GM18526 (cell line): ENCODE results near the gene MID1IP1.

Experiments
- POLR2A ChIP-seq: IDR thresholded peaks from 3 replicates; pipeline ENCODE4 v1.6.1; 2011; ENCODE audit not compliant: insufficient read length; ENCODE audit errors: extremely low read depth

The MID1IP1 gene

DNA sequence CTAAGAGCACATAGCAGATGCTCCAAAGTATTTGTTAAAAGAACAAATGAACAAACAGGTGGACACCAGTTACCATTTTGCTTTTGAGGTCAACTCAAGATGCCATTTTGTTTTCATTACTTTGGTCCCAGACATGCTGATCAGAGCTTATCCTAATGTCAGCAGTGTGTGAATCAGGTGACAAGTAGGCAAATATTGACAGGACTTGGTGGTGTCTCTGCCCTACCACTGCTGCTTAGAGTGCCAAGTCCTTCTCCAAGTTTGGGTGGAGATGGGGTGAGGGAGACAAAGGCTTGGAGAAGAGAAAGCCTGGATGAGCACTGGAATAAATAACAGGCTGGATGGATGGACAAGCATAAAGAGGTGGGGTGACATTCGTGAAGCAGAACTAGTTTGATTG, 38.7 kb downstream of the MID1IP1 start:
- TF ChIP-seq POLR2A = no peak

DNA sequence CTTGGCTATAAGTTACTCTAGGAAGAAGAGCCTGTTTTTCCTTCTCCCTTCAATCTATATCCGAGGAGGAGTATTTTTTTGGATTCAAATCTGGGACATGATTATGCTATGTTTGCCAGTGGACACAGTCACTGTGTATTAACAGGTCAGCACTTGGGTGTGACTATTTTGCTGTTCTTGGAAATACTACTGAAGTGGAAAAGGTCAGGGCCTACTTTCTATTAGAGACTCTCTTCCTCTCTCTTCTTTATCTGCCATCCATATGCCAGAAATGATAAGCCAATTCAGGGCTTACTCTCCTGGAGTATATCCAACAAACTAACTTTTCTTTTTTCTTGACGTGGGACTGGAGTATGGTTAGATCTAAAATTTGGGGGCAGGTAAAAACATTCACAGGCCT, 40.5 kb downstream of the MID1IP1 start:
- no peak for TF ChIP-seq POLR2A

DNA sequence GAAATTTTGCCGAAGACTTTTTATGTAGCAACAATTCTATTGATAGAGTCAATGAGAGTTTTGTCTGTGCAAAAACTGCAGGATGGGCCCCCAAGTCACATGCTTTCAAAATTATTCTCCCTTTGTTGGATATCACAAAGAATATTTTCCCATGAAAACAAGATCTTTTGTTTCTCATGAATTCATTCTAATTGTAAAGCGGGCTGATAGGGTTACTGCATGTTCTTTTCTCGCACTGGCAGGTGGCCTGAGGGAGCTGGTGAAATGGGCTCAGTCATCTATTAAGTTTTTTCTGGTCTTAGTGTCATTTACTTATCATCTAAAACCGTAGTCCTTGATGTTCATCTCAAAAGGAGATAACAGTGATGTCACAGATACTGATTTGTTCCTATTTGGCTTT, 44.2 kb downstream of the MID1IP1 start:
- TF ChIP-seq POLR2A = no peak

DNA sequence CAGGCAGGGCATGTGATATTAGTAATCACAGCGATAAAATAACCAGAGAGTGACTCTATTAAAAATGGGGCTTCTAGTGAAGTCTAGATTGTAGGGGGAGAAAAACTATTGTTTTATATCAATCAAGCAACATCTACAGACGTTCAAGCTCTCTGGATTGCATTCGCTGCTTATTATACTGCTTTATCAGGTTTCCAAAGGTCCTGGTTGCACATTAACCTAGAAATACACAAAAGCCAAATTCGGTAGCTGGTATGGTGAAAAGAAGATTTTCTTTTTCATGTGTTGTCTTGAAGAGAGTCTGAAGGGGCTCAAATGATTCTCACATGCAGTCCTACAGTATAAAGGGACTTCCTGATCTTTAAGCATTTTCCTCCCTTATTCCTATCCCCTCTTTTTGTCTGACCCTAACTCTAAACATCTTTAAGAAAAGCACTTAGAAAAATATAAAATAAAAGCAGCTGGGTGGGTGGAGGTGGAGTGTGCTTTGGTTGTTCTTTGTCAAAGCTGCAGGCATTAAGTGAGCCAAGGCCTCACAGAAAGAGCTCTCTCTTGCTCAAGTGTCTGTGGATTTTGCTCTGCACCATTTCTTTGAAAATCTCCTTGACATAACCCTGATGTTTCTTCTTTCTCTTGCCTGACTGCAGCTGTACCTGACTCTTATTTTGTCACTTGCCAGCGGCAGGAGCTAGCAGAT, 46.1 kb downstream of the MID1IP1 start:
- no peak for TF ChIP-seq POLR2A

DNA sequence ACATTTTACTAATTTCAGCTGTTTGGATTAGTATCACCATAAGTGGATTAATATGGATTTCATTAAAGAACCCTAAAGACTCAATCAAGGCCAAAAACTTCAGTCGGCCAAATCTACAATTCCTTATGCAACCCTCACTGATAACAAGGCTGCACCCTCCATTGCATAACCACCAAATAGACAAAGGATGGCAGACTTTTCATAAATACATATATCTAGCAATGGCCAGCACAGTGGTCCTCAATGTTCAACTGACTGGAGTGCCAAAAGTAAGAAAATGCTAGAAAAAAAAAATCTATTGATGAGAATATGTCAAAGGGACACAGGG, 46.6 kb downstream of the MID1IP1 start:
- TF ChIP-seq POLR2A = no peak

GRCh38 chrX:38848671-38849455, 47.6 kb downstream of the MID1IP1 start:
- TF ChIP-seq POLR2A = no peak

GRCh38 chrX:38850807-38851544, 49.7 kb downstream of the MID1IP1 start:
- TF ChIP-seq POLR2A = no peak

DNA sequence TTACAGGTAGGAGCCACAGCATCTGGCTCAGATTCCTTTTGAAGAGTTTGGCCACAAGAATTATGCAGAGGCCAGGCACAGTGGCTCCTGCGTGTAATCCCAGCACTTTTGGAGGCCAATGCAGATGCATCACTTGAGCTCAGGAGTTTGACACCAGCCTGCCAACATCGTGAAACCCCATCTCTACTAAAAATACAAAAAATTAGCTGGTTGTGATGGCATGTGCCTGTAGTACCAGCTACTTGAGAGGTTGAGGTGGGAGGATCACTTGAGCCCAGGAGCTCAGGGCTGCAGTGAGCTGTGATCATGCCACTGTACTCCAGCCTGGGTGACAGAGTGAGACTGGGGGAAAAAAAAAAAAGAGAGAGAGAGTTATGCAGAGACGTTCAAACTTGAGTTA, 53.0 kb downstream of the MID1IP1 start:
- no peak for TF ChIP-seq POLR2A
